T1000 (cell line): ENCODE data around the gene ERICH6.

ENCODE experiments used
- DNase-seq: peaks from one replicate; lab custom pipeline; 2025; ENCODE audit warnings: mixed read lengths; lab: John Stamatoyannopoulos, UW

The ERICH6 gene

GRCh38 chr3:150613709-150614480, 89.8 kb downstream of the ERICH6 start:
- DNase-seq = no peak

GRCh38 chr3:150613034-150613433, 90.7 kb downstream of the ERICH6 start:
- no peak for DNase-seq

GRCh38 chr3:150612494-150612893, 91.2 kb downstream of the ERICH6 start:
- no peak for DNase-seq

- no peak for DNase-seq
Observed at GRCh38 chr3:150611666-150612065, 92.1 kb downstream of the ERICH6 start.

- DNase-seq = no peak
Observed at GRCh38 chr3:150610785-150611184, 92.9 kb downstream of the ERICH6 start.

GRCh38 chr3:150609988-150610387, 93.7 kb downstream of the ERICH6 start:
- DNase-seq = no peak
